Inflammatory macrophage treated with lipopolysaccharide for 1 hour (primary cell): Measurements from ENCODE around the gene GIPC2.
"Not testable (repeated sequence)": the region's sequence is repeated elsewhere in the genome, so short reads cannot be mapped to it uniquely, and the experiment has no call there.

ENCODE experiments used
- DNase-seq, 2 donors: peaks; one replicate each; pipeline ENCODE4 v3.0.0-alpha.2; 2020 to 2022

The GIPC2 gene

GRCh38 chr1:78070210-78070609 lies 24.4 kb downstream of the GIPC2 start:
- no peak for DNase-seq

GRCh38 chr1:78070758-78071157 lies 25.0 kb downstream of the GIPC2 start:
- DNase-seq: no peak

GRCh38 chr1:78071696-78072095 lies 25.9 kb downstream of the GIPC2 start:
- DNase-seq: no peak

GRCh38 chr1:78072216-78072615 lies 26.4 kb downstream of the GIPC2 start:
- no peak for DNase-seq

- no peak for DNase-seq
These were observed 27.7 kb downstream of the GIPC2 start for GRCh38 chr1:78073441-78073840.

- DNase-seq: no peak
These were observed 29.9 kb downstream of the GIPC2 start for GRCh38 chr1:78075621-78076020.

GRCh38 chr1:78078358-78078757 lies 32.6 kb downstream of the GIPC2 start:
- DNase-seq: no peak

GRCh38 chr1:78079580-78079979 lies 33.8 kb downstream of the GIPC2 start:
- no peak for DNase-seq

- DNase-seq: no peak
These were observed 35.0 kb downstream of the GIPC2 start for GRCh38 chr1:78080767-78081166.

- peak in 1 of 2 donors; percentile 23 for DNase-seq
These were observed 36.5 kb downstream of the GIPC2 start for GRCh38 chr1:78081980-78082860.

- DNase-seq: not testable (repeated sequence)
These were observed 38.9 kb downstream of the GIPC2 start for GRCh38 chr1:78084639-78085038.

GRCh38 chr1:78086697-78087096 lies 40.9 kb downstream of the GIPC2 start:
- DNase-seq: no peak

- no peak for DNase-seq
These were observed 42.2 kb downstream of the GIPC2 start for GRCh38 chr1:78088015-78088414.

- DNase-seq: no peak
These were observed 42.7 kb downstream of the GIPC2 start for GRCh38 chr1:78088486-78088885.

- DNase-seq: no peak
These were observed 43.2 kb downstream of the GIPC2 start for GRCh38 chr1:78089010-78089409.

- DNase-seq: no peak
These were observed 44.8 kb downstream of the GIPC2 start for GRCh38 chr1:78090472-78091133.

- no peak for DNase-seq
These were observed 45.5 kb downstream of the GIPC2 start for GRCh38 chr1:78091215-78091813.

GRCh38 chr1:78091886-78092285 lies 46.1 kb downstream of the GIPC2 start:
- no peak for DNase-seq

- DNase-seq: no peak
These were observed 46.9 kb downstream of the GIPC2 start for GRCh38 chr1:78092643-78093042.

GRCh38 chr1:78093560-78093959 lies 47.8 kb downstream of the GIPC2 start:
- DNase-seq: no peak

GRCh38 chr1:78094639-78095038 lies 48.9 kb downstream of the GIPC2 start:
- no peak for DNase-seq

- no peak for DNase-seq
These were observed 49.8 kb downstream of the GIPC2 start for GRCh38 chr1:78095593-78095992.

- no peak for DNase-seq
These were observed 50.3 kb downstream of the GIPC2 start for GRCh38 chr1:78096017-78096416.

- DNase-seq: no peak
These were observed 51.2 kb downstream of the GIPC2 start for GRCh38 chr1:78096976-78097375.
